Lower lobe of right lung (tissue), 2 donors: ENCODE data around the gene C19orf33. TPM values are rescaled to one million over a fixed set of nuclear protein-coding genes. Genes with fewer than 3 reads are reported as not detected.

Experiments
- ATAC-seq, 2 donors: fragments of 200-7000 bp; cut with Tn5 transposase; one replicate each; pipeline ENCODE4 v1.9.1; 2020 to 2022; ENCODE audit warnings: mild to moderate bottlenecking in 2 of 2, moderate library complexity in 2 of 2
- DNase-seq: peaks from one replicate; pipeline ENCODE4 v3.0.0-alpha.2; 2020
- H3K27ac ChIP-seq: fragments of 200-600 bp; one replicate; pipeline ENCODE4 v1.8.0; 2022
- H3K27me3 ChIP-seq: fragments of 200-600 bp; one replicate; pipeline ENCODE4 v1.8.0; 2022; ENCODE audit warnings: low read depth
- H3K36me3 ChIP-seq: fragments of 200-600 bp; one replicate; pipeline ENCODE4 v1.8.0; 2022; ENCODE audit warnings: mild to moderate bottlenecking
- H3K4me1 ChIP-seq: fragments of 200-600 bp; one replicate; pipeline ENCODE4 v1.8.0; 2022
- H3K4me3 ChIP-seq: fragments of 200-600 bp; one replicate; pipeline ENCODE4 v1.8.0; 2022; ENCODE audit warnings: mild to moderate bottlenecking
- H3K9me3 ChIP-seq: fragments of 200-600 bp; one replicate; pipeline ENCODE4 v1.8.0; 2022
- CTCF ChIP-seq: fragments of 200-600 bp; IDR thresholded peaks from one replicate; pipeline ENCODE4 v1.8.0; 2022; ENCODE audit warnings: antibody characterized with exemption, mild to moderate bottlenecking
- intact Hi-C: fragments of 100-400 bp; cut with DNase I; formaldehyde crosslinking; loops from one replicate; pipeline ENCODE4 v1.11.0; 2022
- total RNA-seq: library from RNA; stranded (reverse); fragmentation: NEBNext Ultra II Directional; extraction: Animal tissue kit (Norgen Biotek cat#: 25700); gene quantifications from one replicate; pipeline ENCODE4 v1.2.1, GENCODE V29; 2021
- donor health status: DM: no; HTN: yes; CAD: no; lungs with severe emphysema.

C19orf33 gene
- total RNA-seq, 1 donor from 2014 or later = 35.6 TPM

DNA sequence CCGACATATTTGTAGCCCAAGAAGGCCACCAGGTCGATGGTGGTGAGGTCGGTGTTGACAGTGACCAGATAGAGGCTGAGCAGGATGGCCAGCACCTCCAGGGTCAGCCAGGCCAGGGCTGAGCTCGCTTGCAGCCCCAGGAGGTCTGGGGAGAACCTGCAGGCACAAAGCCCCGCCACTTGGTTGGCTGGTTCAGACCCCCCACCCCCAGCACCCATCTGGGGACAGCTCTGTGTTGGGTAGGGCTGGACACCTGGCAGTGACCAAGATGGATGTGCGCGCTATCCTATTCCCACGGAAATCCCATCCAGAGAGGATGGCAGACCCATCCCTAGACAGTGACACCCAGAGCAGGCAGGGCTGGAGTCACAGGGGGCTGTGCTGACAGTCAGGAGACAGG, 3.5 kb downstream of the C19orf33 start:
- Histone ChIP-seq H3K9me3 (no peaks in the 10 kb centered on the region), H3K27me3 (no peaks in the 10 kb centered on the region), H3K4me3 (no peak overlapping the region), H3K4me1 (peaks cover 20% of the 10 kb centered on the region), H3K27ac (no peak overlapping the region), H3K36me3 (peaks cover 36% of the 10 kb centered on the region)
- TF ChIP-seq CTCF = no peak
- DNase-seq (no peak), ATAC-seq (no peak)
- intact Hi-C loops = no loop called here

GRCh38 chr19:38308006-38308766, 4.1 kb downstream of the C19orf33 start:
- no peak overlapping the region for H3K27ac ChIP-seq
- H3K27me3 ChIP-seq = no peaks in the 10 kb centered on the region
- TF ChIP-seq CTCF = no peak
- no peak overlapping the region for H3K4me3 ChIP-seq
- H3K4me1 ChIP-seq = peaks cover 18% of the 10 kb centered on the region
- intact Hi-C loops = no loop called here
- ATAC-seq (no peak), DNase-seq (no peak)
- H3K9me3 ChIP-seq = no peaks in the 10 kb centered on the region
- H3K36me3 ChIP-seq = peaks cover 36% of the 10 kb centered on the region

GRCh38 chr19:38308926-38309614, 5.0 kb downstream of the C19orf33 start:
- no peak for DNase-seq
- Histone ChIP-seq H3K4me3 (no peak overlapping the region), H3K27ac (no peak overlapping the region), H3K36me3 (peaks cover 36% of the 10 kb centered on the region), H3K27me3 (no peaks in the 10 kb centered on the region), H3K9me3 (no peaks in the 10 kb centered on the region), H3K4me1 (peaks cover 11% of the 10 kb centered on the region)
- no peak for TF ChIP-seq CTCF
- no peak for ATAC-seq
- intact Hi-C loops = no loop called here

- Histone ChIP-seq H3K27ac (no peak overlapping the region), H3K36me3 (peaks cover 36% of the 10 kb centered on the region), H3K4me1 (peaks cover 9% of the 10 kb centered on the region), H3K9me3 (no peaks in the 10 kb centered on the region), H3K4me3 (no peak overlapping the region), H3K27me3 (no peaks in the 10 kb centered on the region)
- DNase-seq = no peak
- intact Hi-C loops = no loop called here
- no peak for TF ChIP-seq CTCF
- ATAC-seq = no peak
Measured at GRCh38 chr19:38309615-38310278, 5.7 kb downstream of the C19orf33 start.

DNA sequence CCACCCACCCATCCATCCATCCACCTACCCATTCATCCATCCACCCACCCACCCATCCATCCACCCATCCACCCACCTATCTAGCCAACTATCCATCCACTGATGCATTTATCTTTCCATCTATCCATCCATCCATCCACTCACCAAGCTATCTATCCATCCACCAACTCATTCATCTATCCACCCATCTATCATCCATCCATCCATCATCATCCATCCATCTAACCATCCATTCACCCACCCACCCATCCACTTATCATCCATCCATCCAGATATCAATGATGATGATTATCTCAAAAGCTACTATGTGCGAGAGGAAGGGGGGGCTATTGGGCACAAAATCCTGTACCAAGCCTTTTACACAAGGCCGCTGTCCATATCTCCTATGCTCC, 6.2 kb downstream of the C19orf33 start:
- Histone ChIP-seq H3K27me3 (no peaks in the 10 kb centered on the region), H3K27ac (no peak overlapping the region), H3K4me1 (peaks cover 13% of the 10 kb centered on the region), H3K9me3 (no peaks in the 10 kb centered on the region), H3K4me3 (no peak overlapping the region), H3K36me3 (peaks cover 32% of the 10 kb centered on the region)
- no peak for TF ChIP-seq CTCF
- DNase-seq = no peak
- no peak for ATAC-seq
- intact Hi-C loops = no loop called here
